GM13976 (cell line): ENCODE measurements around the gene DLD.

Source experiments
- DNase-seq: peaks from one replicate; pipeline ENCODE4 v3.0.0; 2012; ENCODE audit warnings: low spot score
- in situ Hi-C: fragments of 300-500 bp; cut with MboI; formaldehyde crosslinking; loops from one replicate; pipeline ENCODE4 v1.12.0; 2022; ENCODE audit warnings: low sequenced_read_pairs, mixed read lengths, inconsistent platforms; ENCODE audit not compliant: unreplicated experiment
- TF ChIP-seq, protein P1 (sequence below): IDR thresholded peaks from 2 replicates; pipeline ENCODE4 v1.5.1; 2012; ENCODE audit warnings: borderline replicate concordance, mild to moderate bottlenecking; ENCODE audit not compliant: insufficient read depth; ENCODE audit errors: extremely low read depth, missing control alignments, control extremely low read depth

The DLD gene

DNA sequence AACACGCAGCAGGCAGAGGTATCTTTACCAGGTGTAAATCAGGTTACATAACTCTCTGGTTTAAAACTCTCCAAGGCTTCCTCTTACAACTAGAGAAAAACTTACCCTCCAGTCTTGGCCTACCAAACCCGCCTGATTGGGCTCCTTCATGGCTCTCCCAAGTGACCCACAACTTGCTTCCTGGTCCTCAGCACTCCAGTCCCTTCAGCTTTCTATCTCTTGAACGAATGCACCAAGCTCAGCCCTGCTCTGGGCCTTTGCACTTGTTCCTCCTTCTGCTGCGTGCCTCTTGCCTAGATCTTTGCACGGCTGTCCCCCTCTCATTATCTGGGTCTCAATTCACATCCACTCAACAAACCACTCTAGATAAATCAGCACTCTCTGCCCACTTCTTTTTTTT lies 32.7 kb upstream of the DLD start:
- in situ Hi-C loops, result no loop called here
- TF ChIP-seq, protein P1, sequence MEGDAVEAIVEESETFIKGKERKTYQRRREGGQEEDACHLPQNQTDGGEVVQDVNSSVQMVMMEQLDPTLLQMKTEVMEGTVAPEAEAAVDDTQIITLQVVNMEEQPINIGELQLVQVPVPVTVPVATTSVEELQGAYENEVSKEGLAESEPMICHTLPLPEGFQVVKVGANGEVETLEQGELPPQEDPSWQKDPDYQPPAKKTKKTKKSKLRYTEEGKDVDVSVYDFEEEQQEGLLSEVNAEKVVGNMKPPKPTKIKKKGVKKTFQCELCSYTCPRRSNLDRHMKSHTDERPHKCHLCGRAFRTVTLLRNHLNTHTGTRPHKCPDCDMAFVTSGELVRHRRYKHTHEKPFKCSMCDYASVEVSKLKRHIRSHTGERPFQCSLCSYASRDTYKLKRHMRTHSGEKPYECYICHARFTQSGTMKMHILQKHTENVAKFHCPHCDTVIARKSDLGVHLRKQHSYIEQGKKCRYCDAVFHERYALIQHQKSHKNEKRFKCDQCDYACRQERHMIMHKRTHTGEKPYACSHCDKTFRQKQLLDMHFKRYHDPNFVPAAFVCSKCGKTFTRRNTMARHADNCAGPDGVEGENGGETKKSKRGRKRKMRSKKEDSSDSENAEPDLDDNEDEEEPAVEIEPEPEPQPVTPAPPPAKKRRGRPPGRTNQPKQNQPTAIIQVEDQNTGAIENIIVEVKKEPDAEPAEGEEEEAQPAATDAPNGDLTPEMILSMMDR, result no peak
- DNase-seq, result no peak

DNA sequence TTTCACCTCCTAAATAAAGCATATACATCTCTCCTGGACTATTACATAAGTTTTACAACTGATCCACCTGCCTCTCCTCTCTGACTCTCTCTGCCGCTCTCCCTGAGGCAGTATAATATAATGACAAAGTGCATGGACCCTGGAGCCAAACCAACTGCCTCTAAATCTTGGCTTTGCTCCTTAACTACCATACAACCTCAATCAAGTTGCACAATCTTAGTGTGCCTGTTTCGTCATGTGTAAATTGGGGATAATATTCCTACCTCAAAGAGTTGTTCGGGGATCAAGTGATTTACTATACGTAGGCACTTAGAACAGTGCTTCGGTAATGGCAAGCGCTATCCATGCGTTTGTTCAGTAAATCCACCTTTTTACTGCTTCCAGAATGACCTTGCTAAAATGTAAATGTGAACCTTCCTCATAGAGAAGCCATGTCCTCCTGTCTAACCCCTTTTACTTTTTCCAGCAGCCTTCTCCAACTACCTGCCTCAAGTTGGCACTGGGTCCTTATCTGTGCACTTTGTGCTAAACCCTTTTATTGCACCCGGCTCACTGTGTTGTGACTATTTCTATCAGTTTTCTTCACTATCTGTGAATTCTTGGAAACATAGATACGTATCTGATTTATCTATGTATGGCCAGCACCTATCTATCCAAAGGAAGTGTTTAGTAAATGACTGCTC lies 30.6 kb upstream of the DLD start:
- in situ Hi-C loops, result no loop called here
- DNase-seq, result no peak
- TF ChIP-seq, protein P1, result no peak

DNA sequence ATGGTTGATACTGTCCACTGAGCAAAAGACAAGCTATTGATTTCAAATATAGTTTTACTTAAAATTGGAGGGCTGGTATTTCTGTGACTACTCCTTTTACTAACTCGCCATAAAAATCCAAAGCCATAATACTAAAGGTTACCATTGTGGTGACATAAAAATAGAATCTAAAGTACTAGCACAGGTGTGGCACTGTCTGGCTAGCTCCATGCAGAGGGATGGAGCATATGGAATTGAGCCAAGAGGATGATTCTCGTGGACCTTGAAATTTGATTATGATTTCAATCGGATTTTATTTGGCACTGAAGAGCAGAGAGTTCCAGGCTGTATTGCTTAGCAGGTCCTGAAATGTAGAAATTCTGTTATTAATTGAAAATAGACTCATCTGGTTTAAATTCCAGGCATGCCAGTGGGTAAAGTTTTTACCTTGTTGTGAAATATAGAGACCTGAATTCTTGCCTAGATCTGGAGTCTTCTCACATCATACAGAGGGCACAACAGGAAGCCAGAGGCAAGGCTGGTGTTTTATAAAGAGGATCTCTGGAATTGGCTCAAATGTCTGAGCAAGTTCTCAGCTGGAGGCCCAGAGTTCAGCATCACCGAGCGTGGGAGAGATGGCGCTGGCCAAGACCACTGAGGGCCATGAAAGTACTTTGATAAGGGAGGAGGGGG lies 29.9 kb upstream of the DLD start:
- in situ Hi-C loops, result no loop called here
- TF ChIP-seq, protein P1, result no peak
- DNase-seq, result no peak

DNA sequence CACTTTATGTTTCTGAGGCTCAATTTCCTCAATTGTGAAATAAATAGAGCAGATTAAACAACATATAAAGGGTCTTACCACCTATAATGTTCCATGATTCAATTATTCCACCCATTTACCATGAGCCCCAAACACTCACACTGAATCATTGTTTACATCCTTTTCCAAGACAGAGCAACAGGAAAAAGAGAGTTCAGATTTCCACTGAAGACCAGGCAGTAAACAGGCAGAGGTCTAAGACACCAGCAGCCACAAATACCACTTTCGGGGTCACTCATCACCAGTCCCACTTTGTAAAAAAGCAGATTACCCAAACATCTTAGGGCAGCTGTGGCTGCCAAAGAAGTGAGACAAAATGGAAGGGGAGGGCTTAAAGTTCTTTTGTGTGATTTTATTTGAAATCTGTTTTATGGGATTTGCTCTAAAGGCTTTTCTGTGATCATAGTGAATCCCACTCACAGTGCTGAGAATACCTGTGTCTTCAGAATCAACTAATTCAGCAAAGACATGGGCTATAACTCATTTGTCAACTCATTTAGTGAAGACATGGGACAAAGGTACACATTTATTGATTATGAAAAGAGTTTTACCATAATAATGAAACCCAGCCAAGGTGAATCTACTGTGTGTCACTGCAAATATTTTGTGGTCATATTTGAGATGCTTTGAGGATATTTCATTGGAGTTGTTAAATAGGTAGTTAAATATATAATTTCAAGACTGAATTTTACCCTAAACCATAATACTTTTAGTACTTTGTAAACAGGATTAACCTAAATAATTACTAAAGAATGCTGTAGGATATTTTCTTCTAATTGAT lies 24.8 kb upstream of the DLD start:
- TF ChIP-seq, protein P1, result no peak
- DNase-seq, result no peak
- in situ Hi-C loops, result no loop called here

DNA sequence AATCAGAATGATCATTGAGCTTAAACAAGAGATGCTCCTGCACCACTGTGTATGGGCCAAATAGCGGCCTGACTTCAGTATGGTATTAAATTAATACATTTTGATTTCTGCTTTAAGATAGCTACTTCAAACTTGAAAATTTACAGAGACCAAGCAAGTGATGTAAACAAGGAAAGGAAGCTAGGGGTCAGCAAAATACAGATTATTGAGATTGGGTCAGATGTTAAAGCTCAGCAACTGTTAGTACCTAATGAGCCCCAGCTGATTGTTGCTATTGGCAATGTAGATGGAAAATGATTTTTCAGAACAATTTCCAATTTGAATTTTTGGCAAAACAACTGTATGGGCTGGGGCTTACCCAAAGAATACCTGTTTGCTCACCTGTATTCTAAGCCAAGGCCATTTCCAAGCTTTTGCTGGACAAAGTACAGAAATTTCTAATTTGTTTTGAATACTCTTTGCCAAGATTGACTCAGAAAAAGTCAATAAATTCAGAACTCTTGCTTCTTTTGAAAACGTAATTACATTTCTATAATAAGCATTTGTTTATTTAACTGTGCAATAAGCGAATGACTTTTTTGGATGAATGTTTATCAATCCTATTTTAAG lies 23.0 kb upstream of the DLD start:
- TF ChIP-seq, protein P1, result no peak
- in situ Hi-C loops, result no loop called here

DNA sequence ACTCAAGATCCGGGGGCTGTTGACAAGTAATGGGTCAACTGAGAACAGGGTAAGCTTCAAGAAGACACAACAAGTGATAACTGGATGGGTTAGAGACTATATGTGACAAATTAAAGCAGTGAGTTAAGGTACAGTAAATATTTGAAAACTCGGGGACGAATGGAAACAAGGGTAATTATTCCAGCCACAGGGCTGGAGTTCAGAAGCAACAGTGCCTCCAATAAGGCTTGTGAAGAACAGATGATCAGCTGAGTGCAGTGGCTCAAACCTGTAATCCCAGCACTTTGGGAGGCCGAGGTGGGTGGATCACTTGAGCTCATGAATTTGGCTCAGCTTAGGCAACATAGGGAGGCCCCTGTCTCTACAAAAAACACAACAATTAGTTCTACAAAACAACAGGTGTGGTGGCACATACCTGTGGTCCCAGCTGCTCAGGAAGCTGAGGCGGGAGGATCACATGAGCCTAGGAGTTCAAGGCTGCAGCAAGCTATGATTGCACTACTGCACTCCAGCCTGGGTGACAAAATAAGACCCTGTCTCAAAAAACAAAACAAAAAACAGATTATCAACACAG lies 20.5 kb upstream of the DLD start:
- TF ChIP-seq, protein P1, result no peak
- DNase-seq, result no peak
- in situ Hi-C loops, result no loop called here

More for the DNA sequence above, 23.0 kb upstream of the DLD start:
- no peak for DNase-seq
